ENCODE data around the gene ERC1. TPM values are rescaled to one million over a fixed set of nuclear protein-coding genes. Genes with fewer than 3 reads are reported as not detected.

Gene ERC1
- total RNA-seq, 2 donors from 2014 or later, result 18.9 to 72.9 TPM

DNA sequence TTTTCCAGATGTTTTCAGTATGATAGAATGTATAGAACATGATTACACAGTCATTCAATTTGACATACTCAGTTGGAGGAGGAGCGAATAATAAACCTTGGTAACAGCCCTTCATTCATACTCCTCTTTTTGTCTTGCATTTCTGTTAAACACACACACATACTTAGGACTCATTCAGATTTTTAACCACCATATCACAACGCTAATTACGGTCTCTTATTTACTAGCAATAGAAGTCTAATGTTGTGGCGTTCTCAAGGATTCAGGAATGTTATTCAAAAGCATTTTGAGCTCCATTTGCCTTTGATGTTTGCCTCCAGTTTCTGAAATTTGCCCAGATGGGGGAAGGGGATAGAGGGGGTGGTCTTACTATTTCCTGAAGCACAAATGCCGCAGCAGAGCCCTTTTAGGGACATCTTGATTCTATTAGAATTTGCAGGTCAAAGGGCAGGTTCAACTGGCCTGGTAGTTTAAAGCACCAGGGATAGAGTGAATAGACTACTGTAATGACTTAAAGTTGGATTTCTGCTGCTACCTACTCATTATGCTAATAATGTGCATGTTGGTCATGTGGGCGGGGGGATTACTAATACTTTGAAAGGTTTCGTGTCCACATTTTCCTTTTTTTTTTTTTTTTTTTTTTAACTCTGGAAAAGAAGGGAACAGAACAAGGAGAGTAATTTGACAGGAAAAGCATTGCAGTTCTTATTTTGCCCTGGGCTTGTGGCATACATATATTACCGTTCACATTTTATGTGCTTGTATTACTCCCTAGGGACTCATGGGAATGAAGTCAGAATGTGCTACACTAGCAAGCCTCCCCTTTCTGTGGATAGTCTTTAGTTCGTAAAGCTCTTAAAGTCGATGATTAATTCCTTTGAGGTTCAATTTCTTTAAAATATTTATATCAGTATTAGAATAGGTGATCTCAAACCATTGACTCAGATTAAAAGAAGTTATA, 376.6 kb downstream of the ERC1 start:
- no peaks in the 10 kb centered on the region for H3K36me3 ChIP-seq
- no peaks in the 10 kb centered on the region for H3K9me3 ChIP-seq
- H3K4me3 ChIP-seq, result no peak overlapping the region
- no peaks in the 10 kb centered on the region for H3K27me3 ChIP-seq (replicated peaks; ENCODE audit: insufficient read depth)
- WGBS, result 89% methylated on average over 10 of the region's 10 CpGs
- TF ChIP-seq CTCF (IDR thresholded peaks at IDR 0.05) (no peak), POLR2A (IDR thresholded peaks at IDR 0.05) (no peak), POLR2AphosphoS5 (IDR thresholded peaks at IDR 0.05) (no peak)
- H3K27ac ChIP-seq, result no peak overlapping the region
- intact Hi-C loops (cut with DNase I), result no loop called here
- DNase-seq (ENCODE audit: low spot score), result no peak
- no peaks in the 10 kb centered on the region for H3K4me1 ChIP-seq (replicated peaks)

DNA sequence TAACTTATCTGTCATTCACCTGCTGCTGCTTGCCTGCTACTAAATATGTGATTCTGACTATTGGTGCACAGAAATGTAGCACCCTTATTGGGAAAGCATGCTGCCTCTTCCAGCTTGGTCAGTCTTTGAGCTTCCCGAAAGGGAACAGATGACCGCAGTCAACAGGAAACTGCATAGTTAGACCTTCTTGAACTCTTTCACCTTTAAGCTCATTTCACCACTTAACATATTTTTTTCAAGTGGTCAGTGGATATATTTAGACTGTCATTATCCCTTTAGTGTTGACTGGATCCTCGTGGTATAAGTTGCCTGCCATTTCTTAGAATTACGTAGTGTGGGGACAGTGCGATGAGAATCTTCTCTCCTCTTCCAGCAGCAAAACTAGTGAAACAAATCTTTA, 378.4 kb downstream of the ERC1 start:
- H3K9me3 ChIP-seq, result no peaks in the 10 kb centered on the region
- no peak overlapping the region for H3K4me3 ChIP-seq
- DNase-seq (ENCODE audit: low spot score), result no peak
- no peaks in the 10 kb centered on the region for H3K36me3 ChIP-seq
- H3K27ac ChIP-seq, result no peak overlapping the region
- no peaks in the 10 kb centered on the region for H3K4me1 ChIP-seq (replicated peaks)
- WGBS, result 92% methylated on average over 5 of the region's 5 CpGs
- intact Hi-C loops (cut with DNase I), result no loop called here
- TF ChIP-seq POLR2AphosphoS5 (IDR thresholded peaks at IDR 0.05) (no peak), POLR2A (IDR thresholded peaks at IDR 0.05) (no peak), CTCF (IDR thresholded peaks at IDR 0.05) (no peak)
- no peaks in the 10 kb centered on the region for H3K27me3 ChIP-seq (replicated peaks; ENCODE audit: insufficient read depth)

- no peak overlapping the region for H3K4me3 ChIP-seq
- TF ChIP-seq CTCF (IDR thresholded peaks at IDR 0.05) (no peak), POLR2A (IDR thresholded peaks at IDR 0.05) (no peak), POLR2AphosphoS5 (IDR thresholded peaks at IDR 0.05) (no peak)
- DNase-seq (ENCODE audit: low spot score), result no peak
- no peak overlapping the region for H3K27ac ChIP-seq
- intact Hi-C loops (cut with DNase I), result no loop called here
- no peaks in the 10 kb centered on the region for H3K27me3 ChIP-seq (replicated peaks; ENCODE audit: insufficient read depth)
- H3K9me3 ChIP-seq, result no peaks in the 10 kb centered on the region
- WGBS, result 78% methylated on average over 1 of the region's 1 CpG
- H3K4me1 ChIP-seq (replicated peaks), result no peaks in the 10 kb centered on the region
- H3K36me3 ChIP-seq, result no peaks in the 10 kb centered on the region
These were observed 379.0 kb downstream of the ERC1 start for GRCh38 chr12:1369938-1370500.

- Histone ChIP-seq H3K9me3 (no peaks in the 10 kb centered on the region), H3K4me1 (replicated peaks) (no peaks in the 10 kb centered on the region), H3K27ac (no peak overlapping the region), H3K36me3 (no peaks in the 10 kb centered on the region), H3K27me3 (replicated peaks; ENCODE audit: insufficient read depth) (no peaks in the 10 kb centered on the region), H3K4me3 (no peak overlapping the region)
- DNase-seq (ENCODE audit: low spot score), result no peak
- 66% methylated on average over 8 of the region's 8 CpGs for WGBS
- TF ChIP-seq POLR2A (IDR thresholded peaks at IDR 0.05), result no peak
- intact Hi-C loops (cut with DNase I), result no loop called here
These were observed 383.1 kb downstream of the ERC1 start for GRCh38 chr12:1373901-1374735.

GRCh38 chr12:1375323-1375722, 384.3 kb downstream of the ERC1 start:
- no peaks in the 10 kb centered on the region for H3K36me3 ChIP-seq
- H3K4me1 ChIP-seq (replicated peaks), result no peaks in the 10 kb centered on the region
- no peak for DNase-seq (ENCODE audit: low spot score)
- no peaks in the 10 kb centered on the region for H3K27me3 ChIP-seq (replicated peaks; ENCODE audit: insufficient read depth)
- H3K4me3 ChIP-seq, result no peak overlapping the region
- WGBS, result 91% methylated on average over 6 of the region's 6 CpGs
- no peaks in the 10 kb centered on the region for H3K9me3 ChIP-seq
- intact Hi-C loops (cut with DNase I), result no loop called here
- H3K27ac ChIP-seq, result no peak overlapping the region
- TF ChIP-seq POLR2AphosphoS5 (IDR thresholded peaks at IDR 0.05), result no peak
- no peak for TF ChIP-seq CTCF (IDR thresholded peaks at IDR 0.05)
- TF ChIP-seq POLR2A (IDR thresholded peaks at IDR 0.05), result no peak
